ENCODE measurements around the gene GYG1.
A peak's percentile ranks its signal among the peaks of the same experiment; 100 is the strongest.

The GYG1 gene

DNA sequence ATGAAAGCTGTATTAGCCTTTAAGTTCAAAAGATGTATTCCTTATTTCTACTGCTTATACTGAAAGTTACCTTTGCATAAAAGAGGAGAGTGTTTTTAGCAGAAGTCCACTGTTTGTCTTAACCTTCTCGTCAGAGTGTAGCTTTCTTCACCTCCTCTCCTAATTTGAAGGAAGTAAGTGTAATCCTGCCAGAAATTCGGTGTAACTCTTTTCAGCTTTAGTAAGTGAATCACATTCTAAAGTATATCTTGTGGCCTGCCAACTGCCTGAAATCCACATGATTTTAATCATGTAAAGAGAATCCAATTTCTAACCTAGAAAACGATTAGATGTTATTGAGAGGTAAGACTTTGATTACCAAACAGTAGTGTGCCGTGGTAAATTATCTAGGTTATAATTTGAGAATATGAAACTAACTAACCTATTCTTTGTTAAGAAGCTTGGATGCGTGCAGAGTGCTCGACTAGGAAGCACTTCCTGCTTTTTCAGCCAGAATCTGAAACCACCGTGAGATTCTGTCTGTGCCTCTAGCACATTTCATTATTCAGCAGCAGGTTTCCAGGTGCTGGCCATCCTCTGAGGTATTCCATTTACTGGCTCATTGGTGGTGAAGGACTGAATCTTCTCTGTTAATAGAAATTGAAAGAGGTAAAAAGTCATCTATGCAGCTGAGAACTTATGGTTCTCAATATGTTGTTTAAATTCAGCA is 7.5 kb downstream of the GYG1 start:
- Mint-ChIP-seq H3K9me3 (no peaks in the 10 kb centered on the region), H3K4me3 (peak overlapping the region; percentile 4), H3K36me3 (peaks cover 35% of the 10 kb centered on the region), H3K27ac (peak overlapping the region; percentile 80), H3K4me1 (peaks cover 29% of the 10 kb centered on the region), H3K27me3 (no peaks in the 10 kb centered on the region)
- CTCF ChIA-PET = interaction anchor here (0.6 to 2.0 kb wide), 2 partner anchors 10 to 11 kb away, joined by 3 to 6 read pairs; no protein-coding TSS in a partner anchor
- peak; percentile 38 for DNase-seq

DNA sequence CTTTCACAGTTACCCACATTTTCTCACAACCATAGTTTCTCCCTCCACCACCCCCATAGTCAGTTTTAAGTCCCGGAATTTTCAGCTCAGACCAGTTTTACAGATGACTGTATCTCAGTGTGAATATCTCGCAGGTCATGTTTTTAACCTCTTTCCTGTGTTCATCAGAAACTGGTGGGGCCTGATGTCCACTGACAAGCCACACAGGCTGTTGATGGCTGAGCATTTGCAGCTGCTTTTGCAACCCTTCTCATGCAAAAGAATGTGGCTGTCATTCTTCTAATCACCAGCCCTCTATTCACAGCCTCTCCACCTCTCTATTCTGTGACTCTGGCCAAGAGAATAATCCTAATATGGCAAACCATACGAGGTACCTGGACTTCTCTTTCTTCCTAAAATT is 8.5 kb downstream of the GYG1 start:
- H3K27me3 Mint-ChIP-seq = no peaks in the 10 kb centered on the region
- DNase-seq = no peak
- peaks cover 32% of the 10 kb centered on the region for H3K4me1 Mint-ChIP-seq
- no peak overlapping the region for H3K4me3 Mint-ChIP-seq
- no peaks in the 10 kb centered on the region for H3K9me3 Mint-ChIP-seq
- peaks cover 35% of the 10 kb centered on the region for H3K36me3 Mint-ChIP-seq
- CTCF ChIA-PET = interaction anchor here (0.6 to 2.0 kb wide), 3 partner anchors 10 to 820 kb away, joined by 3 to 6 read pairs (median 4); partner anchors contain the start of gene HPS3
- no peak overlapping the region for H3K27ac Mint-ChIP-seq

GRCh38 chr3:149000206-149000745 is 8.9 kb downstream of the GYG1 start:
- Mint-ChIP-seq H3K36me3 (peaks cover 32% of the 10 kb centered on the region), H3K4me3 (no peak overlapping the region), H3K27me3 (no peaks in the 10 kb centered on the region), H3K4me1 (peaks cover 32% of the 10 kb centered on the region), H3K27ac (no peak overlapping the region), H3K9me3 (no peaks in the 10 kb centered on the region)
- no peak for DNase-seq
- CTCF ChIA-PET = interaction anchor here (0.6 to 0.8 kb wide), 2 partner anchors 129 to 819 kb away, joined by 3 to 4 read pairs; partner anchors contain the start of gene HPS3

DNA sequence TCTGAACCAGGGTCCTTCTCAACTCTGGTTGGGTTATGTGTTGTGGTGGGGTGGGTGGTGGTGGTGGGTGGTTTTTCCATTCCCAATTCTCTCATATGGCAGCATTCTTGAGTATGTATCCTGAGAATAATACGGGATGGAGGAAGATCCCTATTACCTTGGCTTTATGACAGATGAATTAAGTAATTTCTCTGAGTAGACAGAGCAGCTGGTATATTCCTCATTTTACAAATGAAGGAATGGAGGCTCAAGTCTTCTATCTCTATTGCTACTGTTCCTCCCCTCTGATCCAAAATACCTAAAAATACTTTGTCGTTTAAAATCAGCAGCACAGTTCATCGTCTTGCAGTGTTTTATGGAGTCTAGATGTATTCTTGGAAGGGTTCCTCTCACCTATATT is 10.4 kb downstream of the GYG1 start:
- Mint-ChIP-seq H3K4me3 (no peak overlapping the region), H3K36me3 (peaks cover 26% of the 10 kb centered on the region), H3K4me1 (peaks cover 32% of the 10 kb centered on the region)

DNA sequence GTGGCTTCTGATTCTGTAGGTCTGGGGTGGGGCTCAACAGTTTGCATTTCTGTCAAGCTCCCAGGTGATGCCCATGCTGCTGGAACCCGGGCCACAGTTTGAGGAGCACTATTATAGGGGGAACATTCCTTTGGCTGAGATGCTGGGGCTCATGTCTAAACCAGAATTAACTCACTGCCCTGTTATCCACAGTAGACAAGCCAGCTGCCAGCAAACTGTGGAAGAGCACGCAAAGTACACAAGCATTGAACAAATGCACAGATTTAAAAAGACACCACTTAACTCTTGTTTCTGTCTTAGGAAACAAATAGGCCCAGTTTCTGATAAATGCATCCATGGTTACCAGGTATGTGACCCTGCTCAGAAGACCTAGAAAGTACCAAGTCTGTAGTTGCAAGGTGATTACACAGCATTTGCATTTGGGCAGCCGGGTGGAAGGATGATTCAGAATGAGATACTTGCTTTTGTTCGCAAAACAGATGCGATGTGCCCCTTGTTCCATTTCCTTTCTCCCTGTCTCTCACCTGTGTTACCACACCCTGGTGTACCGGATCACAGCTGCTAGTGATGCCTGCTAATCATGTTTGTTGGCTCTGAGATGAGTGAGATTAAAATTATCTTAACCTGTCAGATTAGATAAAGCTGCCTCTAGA is 12.4 kb downstream of the GYG1 start:
- H3K9me3 Mint-ChIP-seq = no peaks in the 10 kb centered on the region
- H3K27ac Mint-ChIP-seq = peak overlapping the region; percentile 9
- H3K4me3 Mint-ChIP-seq = no peak overlapping the region
- CTCF ChIA-PET = interaction anchor here (0.9 kb wide), 1 partner anchor 15 kb away, joined by 3 read pairs; no protein-coding TSS in a partner anchor
- H3K27me3 Mint-ChIP-seq = no peaks in the 10 kb centered on the region
- H3K36me3 Mint-ChIP-seq = peaks cover 32% of the 10 kb centered on the region
- DNase-seq = no peak
- H3K4me1 Mint-ChIP-seq = peaks cover 23% of the 10 kb centered on the region

More for the DNA sequence above, 10.4 kb downstream of the GYG1 start:
- DNase-seq = no peak
- no peak overlapping the region for H3K27ac Mint-ChIP-seq
- H3K9me3 Mint-ChIP-seq = no peaks in the 10 kb centered on the region
- no peaks in the 10 kb centered on the region for H3K27me3 Mint-ChIP-seq
- CTCF ChIA-PET = no interaction called here

- H3K4me1 Mint-ChIP-seq = peaks cover 21% of the 10 kb centered on the region
- DNase-seq = no peak
- H3K9me3 Mint-ChIP-seq = no peaks in the 10 kb centered on the region
- no peak overlapping the region for H3K4me3 Mint-ChIP-seq
- CTCF ChIA-PET = interaction anchor here (0.9 kb wide), 1 partner anchor 16 kb away, joined by 3 read pairs; no protein-coding TSS in a partner anchor
- H3K27me3 Mint-ChIP-seq = no peaks in the 10 kb centered on the region
- H3K36me3 Mint-ChIP-seq = peaks cover 36% of the 10 kb centered on the region
- H3K27ac Mint-ChIP-seq = no peak overlapping the region
Observed at GRCh38 chr3:149004622-149005021, 13.3 kb downstream of the GYG1 start.

- no peak for DNase-seq
- no peaks in the 10 kb centered on the region for H3K9me3 Mint-ChIP-seq
- H3K27me3 Mint-ChIP-seq = no peaks in the 10 kb centered on the region
- H3K36me3 Mint-ChIP-seq = peaks cover 33% of the 10 kb centered on the region
- H3K4me1 Mint-ChIP-seq = peaks cover 19% of the 10 kb centered on the region
- no peak overlapping the region for H3K27ac Mint-ChIP-seq
- CTCF ChIA-PET = no interaction called here
- H3K4me3 Mint-ChIP-seq = no peak overlapping the region
Observed at GRCh38 chr3:149005416-149005815, 14.1 kb downstream of the GYG1 start.

- CTCF ChIA-PET = no interaction called here
- H3K36me3 Mint-ChIP-seq = peaks cover 43% of the 10 kb centered on the region
- peaks cover 25% of the 10 kb centered on the region for H3K4me1 Mint-ChIP-seq
- DNase-seq = no peak
- H3K9me3 Mint-ChIP-seq = no peaks in the 10 kb centered on the region
- H3K4me3 Mint-ChIP-seq = no peak overlapping the region
- peak overlapping the region; percentile 3 for H3K27ac Mint-ChIP-seq
- H3K27me3 Mint-ChIP-seq = no peaks in the 10 kb centered on the region
Observed at GRCh38 chr3:149007567-149008257, 16.4 kb downstream of the GYG1 start.

GRCh38 chr3:149009732-149010131 is 18.4 kb downstream of the GYG1 start:
- no peaks in the 10 kb centered on the region for H3K9me3 Mint-ChIP-seq
- H3K4me1 Mint-ChIP-seq = peaks cover 19% of the 10 kb centered on the region
- H3K4me3 Mint-ChIP-seq = no peak overlapping the region
- peak; percentile 61 for DNase-seq
- no peaks in the 10 kb centered on the region for H3K27me3 Mint-ChIP-seq
- peaks cover 45% of the 10 kb centered on the region for H3K36me3 Mint-ChIP-seq
- CTCF ChIA-PET = interaction anchor here (0.7 to 1.4 kb wide), 5 partner anchors 11 to 264 kb away, joined by 3 to 6 read pairs (median 3); no protein-coding TSS in a partner anchor
- H3K27ac Mint-ChIP-seq = peak overlapping the region; percentile 82

DNA sequence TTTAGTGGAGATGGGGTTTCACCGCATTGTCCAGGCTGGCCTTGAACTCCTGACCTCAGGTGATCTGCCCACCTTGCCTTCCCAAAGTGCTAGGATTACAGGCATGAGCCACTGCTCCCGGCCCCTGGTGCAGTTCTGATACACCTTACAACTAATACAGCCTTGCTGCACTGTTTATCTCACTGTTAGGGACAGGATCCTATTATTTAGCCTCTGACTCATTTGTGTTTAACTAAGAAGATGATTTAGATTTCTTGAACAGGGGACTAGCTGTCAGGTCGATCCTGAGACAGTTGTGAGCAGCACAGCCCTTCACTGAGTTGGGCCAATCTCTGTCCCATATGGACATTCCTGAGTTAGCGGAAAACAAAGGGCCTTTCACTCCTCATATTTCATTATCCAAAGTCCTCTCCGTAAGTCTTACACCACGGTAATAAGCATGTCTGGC is 19.2 kb downstream of the GYG1 start:
- no peak overlapping the region for H3K4me3 Mint-ChIP-seq
- peaks cover 49% of the 10 kb centered on the region for H3K36me3 Mint-ChIP-seq
- DNase-seq = no peak
- CTCF ChIA-PET = no interaction called here
- no peaks in the 10 kb centered on the region for H3K27me3 Mint-ChIP-seq
- no peak overlapping the region for H3K27ac Mint-ChIP-seq
- H3K9me3 Mint-ChIP-seq = no peaks in the 10 kb centered on the region
- peaks cover 19% of the 10 kb centered on the region for H3K4me1 Mint-ChIP-seq

- Mint-ChIP-seq H3K4me3 (no peak overlapping the region), H3K27me3 (no peaks in the 10 kb centered on the region), H3K9me3 (no peaks in the 10 kb centered on the region), H3K27ac (no peak overlapping the region), H3K4me1 (peaks cover 19% of the 10 kb centered on the region), H3K36me3 (peaks cover 50% of the 10 kb centered on the region)
- DNase-seq = no peak
- CTCF ChIA-PET = no interaction called here
Observed at GRCh38 chr3:149010966-149011365, 19.6 kb downstream of the GYG1 start.

DNA sequence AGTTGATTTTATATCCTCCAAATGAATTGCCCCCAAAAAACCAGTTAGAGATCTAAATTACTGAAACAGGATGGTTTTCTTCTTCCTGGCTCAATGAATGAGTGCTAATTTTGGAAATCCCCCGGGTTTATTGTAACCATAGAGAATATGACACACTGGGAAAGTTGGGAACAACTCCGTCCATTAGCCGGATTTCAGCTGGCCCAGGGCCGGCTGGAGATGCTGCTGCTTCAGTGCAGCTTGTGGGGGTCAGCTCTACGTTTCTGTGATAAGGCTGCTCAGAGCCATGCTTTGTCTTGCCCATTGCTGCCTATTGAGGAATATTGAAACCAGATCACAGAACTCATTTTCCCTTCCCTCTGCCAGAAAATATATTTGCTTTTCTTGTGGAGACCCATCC is 20.3 kb downstream of the GYG1 start:
- Mint-ChIP-seq H3K27ac (no peak overlapping the region), H3K4me3 (no peak overlapping the region), H3K27me3 (no peaks in the 10 kb centered on the region), H3K36me3 (peaks cover 52% of the 10 kb centered on the region), H3K4me1 (peaks cover 19% of the 10 kb centered on the region), H3K9me3 (no peaks in the 10 kb centered on the region)
- CTCF ChIA-PET = no interaction called here
- DNase-seq = no peak

GRCh38 chr3:149013726-149014125 is 22.4 kb downstream of the GYG1 start:
- CTCF ChIA-PET = no interaction called here

GRCh38 chr3:149015393-149015792 is 24.1 kb downstream of the GYG1 start:
- DNase-seq = no peak
- CTCF ChIA-PET = no interaction called here
- Mint-ChIP-seq H3K9me3 (no peaks in the 10 kb centered on the region), H3K27me3 (no peaks in the 10 kb centered on the region), H3K36me3 (peaks cover 34% of the 10 kb centered on the region), H3K4me3 (no peak overlapping the region), H3K4me1 (peaks cover 8% of the 10 kb centered on the region), H3K27ac (no peak overlapping the region)

More at GRCh38 chr3:149013726-149014125, 22.4 kb downstream of the GYG1 start:
- Mint-ChIP-seq H3K27me3 (no peaks in the 10 kb centered on the region), H3K36me3 (peaks cover 41% of the 10 kb centered on the region), H3K4me1 (peaks cover 19% of the 10 kb centered on the region), H3K27ac (no peak overlapping the region), H3K9me3 (no peaks in the 10 kb centered on the region), H3K4me3 (no peak overlapping the region)
- DNase-seq = no peak
